ENCODE results near the gene PCSK1N.

DNA sequence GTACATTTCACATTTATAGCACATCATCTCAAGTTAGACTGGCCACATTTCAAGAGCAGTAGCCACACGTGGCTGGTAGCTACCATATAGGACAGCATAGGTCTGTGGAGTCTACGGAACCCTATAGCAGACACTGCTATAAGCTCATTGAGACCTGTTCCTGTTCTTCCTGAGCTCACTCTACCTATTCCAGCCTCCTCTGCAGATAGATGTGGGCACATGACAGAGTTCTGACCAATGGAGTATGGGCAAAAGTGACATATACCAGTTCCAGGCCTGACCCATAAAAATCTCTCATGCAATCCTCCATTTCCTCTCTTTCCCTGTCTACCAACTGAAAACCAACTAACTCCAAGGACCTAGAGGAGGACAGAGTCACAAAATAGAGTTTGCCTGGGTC lies 37.1 kb downstream of the PCSK1N start:
- TF ChIP-seq POLR2A (IDR thresholded peaks at IDR 0.05; ENCODE audit: low read depth, low read length), result no peak
- TF ChIP-seq POLR2AphosphoS5 (IDR thresholded peaks at IDR 0.05; ENCODE audit: low read depth, low read length), result no peak

Measured in GM12892 (cell line).